Measurements from ENCODE around the gene PGPEP1.
A peak's percentile ranks its signal among the peaks of the same experiment; 100 is the strongest.
"Not testable (repeated sequence)": the region's sequence is repeated elsewhere in the genome, so short reads cannot be mapped to it uniquely, and the experiment has no call there.

The PGPEP1 gene

DNA sequence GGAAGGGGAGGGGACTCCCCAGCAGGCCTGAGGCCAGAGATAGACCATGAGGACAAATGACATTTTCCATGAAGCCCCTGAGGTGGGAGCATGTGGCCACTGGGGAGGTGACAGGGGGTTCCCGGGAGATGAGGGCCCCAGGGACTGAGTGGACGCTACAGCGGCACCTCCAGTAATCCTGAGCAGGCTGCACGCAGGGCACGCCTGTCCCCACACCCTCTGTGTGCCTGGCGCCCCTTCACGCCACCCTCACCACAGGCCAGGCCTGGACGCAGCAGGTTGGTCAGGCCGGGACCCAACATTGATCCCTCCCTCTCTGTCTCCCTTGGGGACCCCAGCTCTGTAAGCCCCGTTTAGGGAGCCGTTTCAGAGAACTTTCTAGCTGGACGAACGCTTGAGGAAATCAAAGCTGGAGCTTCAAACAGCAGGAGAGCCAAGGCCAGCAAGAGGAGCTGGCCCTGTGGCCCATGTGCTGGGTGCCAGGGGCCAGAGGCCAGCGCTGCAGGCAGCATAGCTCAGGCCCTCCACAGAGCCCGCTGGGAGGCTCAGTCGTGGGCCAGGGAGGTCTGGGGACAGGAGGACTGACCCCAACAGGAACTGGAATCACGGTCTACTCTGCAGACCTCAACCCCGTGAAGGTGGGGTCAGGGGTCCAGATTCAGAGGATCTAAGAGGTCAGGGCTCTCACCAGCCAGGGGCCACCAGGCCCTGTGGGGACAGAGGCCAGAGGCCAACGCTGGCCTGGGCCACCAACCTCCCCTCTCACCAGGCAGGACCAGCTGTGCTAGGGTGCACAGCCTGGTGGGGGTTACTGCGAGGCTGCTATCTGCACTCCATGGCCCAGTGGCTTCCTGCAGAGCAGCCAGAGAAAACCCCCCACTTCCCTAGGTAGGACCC is 32.1 kb upstream of the PGPEP1 start:
- DNase-seq = no peak

DNA sequence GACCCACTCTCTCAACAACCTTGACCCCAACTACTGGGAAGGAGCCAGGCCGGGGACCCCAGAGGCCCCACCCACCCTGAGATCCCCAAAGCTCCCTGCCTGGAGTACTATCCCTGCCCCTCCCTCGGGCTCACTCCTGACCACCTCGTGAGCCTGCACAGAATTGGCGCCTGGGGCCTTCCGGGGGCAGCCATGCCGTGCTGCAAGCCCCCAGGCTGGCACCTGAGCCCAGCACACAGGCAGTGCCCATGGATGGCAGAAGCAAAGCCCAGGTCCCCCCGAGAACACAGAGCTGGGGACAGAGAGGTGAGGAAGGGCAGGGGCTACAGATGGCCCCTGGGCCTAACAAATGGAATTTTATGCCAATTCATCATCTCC is 31.5 kb upstream of the PGPEP1 start:
- no peak for DNase-seq

DNA sequence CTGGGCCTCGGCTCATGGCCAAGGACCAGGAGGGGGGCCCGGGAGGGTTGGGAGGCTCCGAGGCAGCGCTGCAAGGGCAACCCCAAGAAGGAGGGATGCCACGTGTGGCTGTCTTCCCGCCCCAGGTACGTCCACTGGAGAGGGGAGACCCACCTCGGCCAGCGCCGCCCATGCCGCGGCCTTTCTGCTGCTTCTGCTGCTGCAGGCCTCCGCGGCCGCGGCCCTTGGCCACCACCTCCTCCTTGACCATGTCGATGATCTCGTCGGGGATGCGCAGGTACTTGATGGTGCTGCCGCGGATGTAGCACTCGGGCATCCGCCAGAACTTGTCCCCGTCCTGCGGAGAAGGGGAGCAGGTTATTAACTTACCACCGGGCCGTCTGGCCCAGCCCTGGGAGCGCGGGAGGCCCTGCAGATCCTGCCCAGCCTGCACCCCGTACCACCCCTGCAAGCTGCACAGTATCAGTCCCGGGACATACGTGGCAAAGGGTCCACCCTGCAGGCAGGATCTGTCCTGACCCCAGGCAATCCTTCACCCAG is 30.8 kb upstream of the PGPEP1 start:
- no peak for DNase-seq

DNA sequence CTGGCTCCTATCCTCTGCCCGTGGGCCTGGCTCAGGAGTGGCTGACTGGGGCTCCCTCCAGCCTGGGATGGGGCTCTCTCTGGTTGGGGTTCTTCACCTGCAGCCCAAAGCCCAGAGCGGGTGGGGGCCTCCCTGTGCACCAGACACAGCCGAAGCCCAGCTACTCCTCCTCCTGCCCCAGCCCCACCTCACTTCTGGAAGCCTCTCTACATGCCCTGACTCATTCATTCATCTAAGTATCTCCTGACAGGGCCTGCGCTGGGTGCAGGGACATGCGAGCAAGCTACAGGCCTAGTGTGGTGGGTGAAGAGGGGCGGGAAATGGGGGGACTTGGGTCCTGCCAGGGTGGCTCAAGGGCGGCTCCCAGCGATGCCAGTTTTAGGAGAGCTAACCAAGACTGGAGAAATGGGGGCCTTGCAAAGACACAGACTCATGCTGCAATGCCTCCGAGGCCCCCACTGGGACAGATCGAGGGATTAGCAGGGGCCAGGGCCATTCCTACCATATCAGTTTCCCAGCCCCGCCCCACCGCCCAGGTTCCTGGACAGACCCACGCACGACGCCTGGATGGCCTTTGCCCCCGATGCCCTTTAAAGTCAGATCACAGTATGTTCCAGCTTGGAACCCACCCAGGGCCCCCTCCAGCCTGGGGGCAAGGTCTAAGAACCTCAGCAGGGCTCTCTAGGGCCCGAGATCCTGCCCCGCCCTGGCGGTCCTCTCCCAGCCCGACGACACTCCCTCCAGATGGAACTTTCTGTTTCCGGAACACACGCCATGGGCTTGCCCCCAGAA is 30.1 kb upstream of the PGPEP1 start:
- DNase-seq = no peak

DNA sequence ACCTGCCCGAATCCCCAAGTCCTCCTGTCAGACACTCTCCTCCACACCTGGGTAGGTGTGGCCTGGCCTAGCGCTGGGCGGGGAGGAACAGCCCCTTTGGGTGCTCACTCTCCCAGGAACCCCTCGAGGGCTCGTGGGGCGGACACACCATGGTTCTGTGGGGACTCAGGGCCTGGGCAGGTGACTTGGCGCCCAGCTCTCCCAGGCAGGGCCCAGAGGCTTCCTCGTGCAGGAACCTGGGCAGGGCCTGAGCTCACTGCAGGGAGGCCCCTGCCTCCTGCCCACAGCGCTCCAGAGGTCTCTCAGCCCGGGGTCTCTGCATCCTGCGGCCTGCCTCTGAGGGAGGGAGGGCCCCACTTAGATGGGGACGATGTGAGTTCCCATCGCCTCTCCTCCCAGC is 29.4 kb upstream of the PGPEP1 start:
- no peak for DNase-seq

DNA sequence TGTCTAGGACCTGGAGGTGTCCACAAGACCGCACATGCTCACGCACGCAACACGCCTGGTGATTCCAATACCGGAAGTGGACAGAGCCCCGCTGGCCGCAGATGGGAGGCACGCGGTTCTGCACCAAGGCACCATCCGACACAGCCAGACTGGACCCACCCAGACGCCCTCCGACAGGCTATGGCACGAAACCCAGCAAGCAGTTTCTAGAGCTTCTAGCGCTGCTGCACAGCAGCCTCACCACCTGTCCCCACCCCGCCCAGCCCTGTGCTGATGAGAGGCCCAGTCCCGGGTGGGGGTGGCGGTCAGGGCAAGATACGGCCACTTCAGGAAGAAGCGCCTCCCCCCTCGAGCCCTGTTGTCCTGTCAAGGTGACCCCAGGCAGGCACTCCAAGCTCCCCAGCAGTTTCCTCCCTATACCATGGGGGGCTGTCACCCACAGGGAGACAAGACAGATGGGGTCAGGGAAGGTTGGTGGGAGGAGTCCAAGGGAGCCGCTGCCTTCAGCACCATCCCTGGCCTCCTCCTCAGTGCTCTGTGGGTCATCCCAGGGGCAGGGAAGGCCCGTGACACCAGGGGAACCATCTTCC is 28.8 kb upstream of the PGPEP1 start:
- DNase-seq = no peak

DNA sequence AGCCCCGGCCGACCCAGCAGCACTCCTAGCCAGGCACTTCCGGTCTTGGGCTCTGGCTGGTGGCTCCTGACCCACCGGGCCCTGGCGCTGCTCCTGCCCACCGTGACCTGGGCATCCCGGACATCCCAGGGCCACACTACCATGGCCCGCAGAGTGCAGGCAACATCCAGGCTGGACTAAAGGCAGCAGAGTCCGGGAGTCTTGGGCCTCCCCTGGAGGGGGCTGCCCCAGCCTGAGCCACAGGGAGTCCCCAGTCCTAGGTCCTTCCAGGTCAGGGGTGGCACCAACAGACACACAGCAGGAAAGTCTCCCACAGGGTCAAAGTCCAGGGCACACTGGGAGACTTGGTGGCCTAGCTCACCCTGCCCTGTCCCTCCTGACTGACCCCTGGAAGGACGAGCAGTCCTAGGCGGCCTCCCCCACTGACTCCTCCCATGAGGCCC is 28.3 kb upstream of the PGPEP1 start:
- DNase-seq = no peak

DNA sequence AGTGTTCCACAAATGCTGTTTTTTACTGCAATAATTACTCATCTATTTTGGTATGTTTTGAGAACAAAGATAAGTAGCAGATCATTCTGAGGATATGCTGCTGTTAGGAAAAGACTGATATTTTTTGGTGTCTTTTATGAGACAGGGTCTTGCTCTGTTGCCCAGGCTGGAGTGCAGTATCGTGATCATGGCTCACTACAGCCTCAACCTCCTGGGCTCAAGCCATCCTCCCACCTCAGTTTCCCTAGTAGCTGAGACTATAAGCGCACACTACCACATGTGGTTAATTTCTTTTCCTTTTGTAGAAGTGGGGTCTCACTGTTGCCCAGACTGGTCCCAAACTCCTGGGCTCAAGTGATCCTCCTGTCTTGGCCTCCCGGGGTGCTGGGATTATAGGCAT is 27.0 kb upstream of the PGPEP1 start:
- DNase-seq = no peak

DNA sequence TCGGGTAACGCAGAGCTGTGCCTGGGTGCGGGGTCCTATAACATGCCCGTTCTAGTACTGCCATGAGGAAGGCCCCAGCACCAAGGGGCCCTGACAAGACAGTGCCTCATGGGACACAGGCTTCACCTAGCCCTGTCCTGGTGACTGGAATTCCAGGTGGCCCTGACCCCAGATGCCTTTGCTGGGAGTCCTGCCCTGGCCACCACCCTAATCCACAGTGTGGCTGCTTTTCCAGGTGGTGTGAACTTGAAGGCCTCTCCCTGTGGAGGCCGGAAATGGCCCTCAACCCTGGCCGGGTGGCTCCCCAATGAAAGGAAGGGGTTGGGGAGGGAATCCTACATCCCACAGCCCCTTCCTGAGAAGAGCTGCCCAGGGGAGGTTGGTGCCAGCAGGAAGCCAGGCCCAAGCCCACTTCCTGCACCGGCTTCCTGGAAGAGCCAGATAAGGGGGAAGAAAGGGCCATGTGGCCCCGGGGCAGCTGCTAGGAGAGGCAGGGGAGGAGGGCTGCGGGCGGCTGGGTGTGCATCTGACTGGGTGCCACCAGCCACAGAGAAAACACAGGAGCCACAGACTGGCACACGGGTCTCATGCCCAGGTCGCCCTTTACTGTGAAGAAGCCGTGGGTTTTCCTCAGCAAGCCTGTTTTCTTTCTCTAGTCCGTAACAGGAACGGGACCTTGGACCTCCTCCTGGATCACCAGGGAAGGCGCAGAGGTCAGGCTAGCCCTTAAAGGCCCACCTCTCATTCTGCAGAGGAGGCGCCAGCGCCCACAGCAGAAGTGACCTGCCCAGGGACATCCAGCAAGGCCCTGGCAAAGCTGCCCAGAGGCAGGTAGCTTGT is 22.2 kb upstream of the PGPEP1 start:
- no peak for DNase-seq

DNA sequence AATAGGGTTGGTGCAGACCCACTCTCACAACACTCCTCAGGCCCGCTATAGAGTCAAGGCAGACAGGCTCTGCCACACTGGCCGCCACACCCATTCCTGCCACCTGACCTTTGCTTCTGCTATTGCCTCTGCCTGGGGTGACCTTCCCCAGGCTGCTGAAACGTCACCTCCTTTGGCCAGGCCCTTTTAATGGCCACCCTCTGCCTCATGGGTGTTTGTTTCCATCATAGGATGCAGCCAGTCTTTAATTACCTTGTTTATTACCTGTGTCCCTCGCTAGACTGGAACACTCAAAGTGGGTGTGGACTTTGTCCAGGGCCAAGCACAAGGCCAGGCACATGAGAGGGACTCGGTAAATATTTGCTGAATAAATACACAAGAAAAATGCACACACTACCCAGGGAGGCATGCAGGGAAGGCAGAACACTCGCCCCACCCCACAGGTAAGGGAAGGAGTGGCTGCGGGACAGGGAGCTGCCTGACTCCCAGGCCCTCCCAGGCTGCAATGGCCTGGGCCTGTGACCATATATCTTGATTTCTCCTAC is 20.7 kb upstream of the PGPEP1 start:
- DNase-seq = no peak

DNA sequence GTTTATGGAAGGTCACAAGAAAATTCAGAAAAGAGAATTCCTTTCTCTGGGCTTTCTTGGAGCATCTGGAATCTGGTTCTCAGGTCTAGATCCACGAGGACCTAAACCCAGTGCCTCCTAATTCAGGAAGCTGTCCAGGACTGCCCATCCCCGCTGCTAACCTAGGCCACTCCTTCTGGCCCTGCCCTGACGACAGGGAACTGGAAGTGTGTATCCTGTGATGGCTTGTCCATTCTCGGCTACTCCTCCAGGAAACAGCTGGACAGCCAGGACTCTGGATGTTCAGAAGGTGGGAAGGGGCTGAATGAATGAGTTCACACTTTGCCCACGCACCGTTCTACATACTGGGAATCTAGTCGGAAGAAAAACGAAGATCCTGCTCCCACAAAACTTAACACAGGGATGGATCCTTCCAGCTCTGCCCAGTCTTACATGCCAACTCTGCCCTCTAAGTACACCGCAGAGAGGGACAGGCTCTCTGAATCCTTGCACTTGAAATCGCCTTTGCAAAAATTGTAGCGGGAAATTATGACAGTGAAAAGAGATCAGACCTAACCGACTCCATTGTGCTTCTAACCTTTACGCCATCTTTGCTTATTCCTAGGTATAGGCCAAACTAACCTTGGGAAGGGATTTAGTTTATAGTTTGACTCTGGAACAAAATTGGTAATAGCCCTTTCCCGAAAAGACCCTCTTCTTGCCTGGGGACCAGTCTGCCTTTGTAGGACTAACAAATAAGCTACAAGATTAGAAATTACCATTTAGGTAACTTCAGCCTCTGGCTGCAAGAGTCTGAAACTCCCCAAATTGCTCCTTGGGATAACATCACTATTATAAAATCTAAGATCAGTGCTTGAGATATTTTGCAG is 19.3 kb upstream of the PGPEP1 start:
- no peak for DNase-seq

DNA sequence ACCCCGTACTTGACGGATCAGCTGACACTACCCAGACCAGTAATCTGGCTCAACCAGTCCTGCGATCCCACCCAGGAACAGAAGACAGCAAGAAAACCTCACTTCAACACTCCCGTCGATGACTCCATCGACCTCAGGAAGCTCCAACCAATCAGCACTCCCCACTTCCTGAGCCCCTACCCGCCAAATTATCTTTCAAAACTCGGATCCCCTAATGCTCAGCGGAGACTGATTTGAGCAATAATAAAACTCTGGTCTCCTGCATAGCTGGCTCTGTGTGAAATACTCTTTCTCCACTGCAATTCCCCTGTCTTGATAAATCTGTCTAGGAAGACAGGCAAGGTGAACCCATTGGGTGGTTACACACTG is 18.7 kb upstream of the PGPEP1 start:
- peak; percentile 33 for DNase-seq

DNA sequence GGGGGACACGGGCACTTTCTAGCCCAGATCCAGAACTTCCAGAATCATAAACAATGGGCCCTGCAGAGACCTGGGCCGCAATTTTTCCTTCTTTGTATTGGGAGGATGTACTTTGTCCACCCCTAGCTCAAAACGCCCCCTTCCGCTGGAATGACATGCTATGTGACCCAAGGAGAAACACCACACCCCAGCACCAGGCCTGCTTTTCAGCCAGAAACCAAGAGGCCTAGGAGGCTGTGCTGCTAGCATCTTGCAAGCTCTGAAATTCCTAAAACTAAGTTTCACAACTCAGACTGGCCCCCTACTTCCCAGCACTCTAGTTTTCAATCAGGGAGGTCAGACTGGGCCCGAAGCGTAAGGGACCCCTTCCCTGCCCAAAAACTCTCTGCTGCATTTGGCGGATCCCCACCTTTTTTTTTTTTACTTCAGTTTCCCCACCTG is 18.1 kb upstream of the PGPEP1 start:
- DNase-seq = peak; percentile 19

DNA sequence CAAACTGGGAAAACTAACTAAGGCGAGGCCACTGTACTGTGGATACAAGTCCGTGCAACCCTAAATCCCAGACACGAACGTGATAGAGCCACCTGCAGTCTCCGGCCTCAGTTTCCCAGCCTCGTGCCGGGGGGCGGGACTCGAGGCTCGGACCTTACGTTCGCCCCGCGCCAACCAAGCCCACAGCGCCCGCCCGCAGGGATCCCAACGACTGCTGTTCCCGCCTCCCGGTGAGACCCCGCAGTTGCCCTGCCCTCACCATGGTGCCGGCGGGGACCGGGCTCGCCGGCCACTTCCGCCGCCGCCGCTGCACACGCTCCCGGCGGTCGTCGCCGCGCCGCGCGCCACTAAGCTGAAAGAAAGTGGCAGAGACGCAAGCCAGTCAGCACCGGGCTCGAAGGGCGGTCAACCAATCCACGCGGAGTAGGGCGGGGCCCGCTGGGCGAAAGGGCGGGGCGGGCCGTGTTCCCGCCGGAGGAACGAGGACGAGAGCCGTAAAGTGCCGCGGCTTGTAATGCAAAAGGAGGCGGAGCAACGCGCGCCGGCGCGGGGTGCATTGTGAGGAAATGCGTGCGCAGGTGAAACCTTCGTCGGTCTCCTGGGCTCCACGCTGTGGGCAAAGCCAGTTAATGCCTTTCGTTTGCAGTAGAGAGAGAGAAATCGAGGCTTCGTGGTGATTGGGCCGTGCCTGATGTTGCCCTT is 17.5 kb upstream of the PGPEP1 start, which contains the start of gene LSM4:
TSS of gene LSM4 (minus strand) at position 318 of the 702 bp plus-strand sequence. CDS start at position 262, 56 bp downstream.
- DNase-seq = peak; percentile 96

DNA sequence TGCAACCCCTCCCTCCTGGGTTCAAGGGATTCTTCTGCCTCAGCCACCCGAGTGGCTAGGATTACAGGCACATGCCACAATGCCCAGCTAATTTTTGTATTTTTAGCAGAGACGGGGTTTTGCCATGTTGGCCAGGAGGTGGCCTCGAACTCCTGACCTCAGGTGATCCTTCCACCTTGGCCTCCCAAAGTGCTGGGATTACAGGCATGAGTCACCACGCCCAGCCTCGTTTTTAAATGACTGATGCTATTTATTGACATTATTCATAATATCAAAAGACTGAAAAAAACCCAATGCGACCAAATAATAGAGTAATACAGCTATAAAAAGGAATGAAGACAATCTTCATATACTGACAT is 16.0 kb upstream of the PGPEP1 start:
- not testable (repeated sequence) for DNase-seq

DNA sequence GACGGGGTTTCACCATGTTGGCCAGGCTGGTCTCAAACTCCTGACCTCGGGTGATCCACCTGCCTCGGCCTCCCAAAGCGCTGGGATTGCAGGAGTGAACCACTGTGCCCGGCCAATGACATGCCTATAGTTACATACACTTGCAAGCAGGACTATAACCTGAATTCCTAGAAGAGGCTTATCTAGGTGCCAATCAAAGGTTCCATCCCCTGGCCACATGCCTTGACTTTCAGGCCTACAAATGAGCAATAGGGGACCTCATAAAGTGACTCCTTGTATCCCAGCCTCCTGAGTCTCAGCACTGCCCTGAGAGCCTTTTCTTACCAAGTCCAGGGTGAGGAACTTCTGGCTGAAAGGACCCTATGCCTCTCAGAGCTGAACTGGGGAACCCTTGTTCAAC is 13.6 kb upstream of the PGPEP1 start:
- no peak for DNase-seq

DNA sequence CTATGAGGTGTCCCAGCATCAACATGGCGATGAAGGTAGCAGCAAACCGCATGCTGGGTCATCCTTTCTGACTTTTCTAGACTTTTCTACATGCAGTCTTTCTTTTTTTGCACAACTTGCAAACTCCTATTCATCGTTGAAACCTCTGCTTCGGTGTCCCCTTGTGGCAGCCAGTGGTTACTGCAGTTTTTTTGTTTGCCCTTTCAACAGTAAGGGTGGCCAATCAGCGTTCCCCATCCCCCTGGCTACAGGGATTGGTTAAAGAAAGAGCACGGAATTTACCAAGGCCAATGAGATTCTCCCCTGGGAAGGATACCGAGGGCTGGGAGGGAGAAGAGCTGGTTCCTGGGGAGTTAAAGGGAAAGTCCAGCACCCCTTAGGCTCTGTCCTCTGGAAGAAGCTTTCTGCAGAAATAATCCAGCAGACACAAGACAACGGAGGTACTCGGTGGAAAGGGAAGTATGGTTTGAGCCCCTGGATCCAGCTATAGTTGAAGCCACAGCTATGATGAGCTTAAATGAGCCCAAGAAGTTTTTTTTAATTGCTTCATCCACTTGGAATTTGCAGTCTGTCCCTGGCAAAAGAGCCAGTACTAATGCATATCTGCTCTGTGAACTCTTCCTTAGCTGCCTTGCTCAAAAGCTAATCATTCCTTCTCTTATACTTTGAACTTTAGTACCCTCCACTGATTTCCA is 11.9 kb upstream of the PGPEP1 start:
- DNase-seq = peak; percentile 96

DNA sequence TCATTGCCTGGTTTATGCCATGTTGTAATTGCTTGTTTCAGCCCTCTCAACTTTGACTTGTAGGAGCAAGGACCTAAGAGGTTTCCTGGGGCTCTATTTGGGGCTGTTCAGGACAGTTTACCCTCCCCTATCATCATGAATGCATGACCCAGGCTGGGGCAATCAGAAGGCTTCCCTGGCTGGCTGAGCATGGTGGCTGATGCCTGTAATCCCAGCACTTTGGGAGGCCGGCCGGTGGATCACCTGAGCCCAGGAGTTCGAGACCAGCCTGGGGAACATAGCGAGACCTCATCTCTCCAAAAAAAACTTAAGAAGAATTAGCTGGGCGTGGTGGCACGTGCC is 11.4 kb upstream of the PGPEP1 start:
- no peak for DNase-seq

DNA sequence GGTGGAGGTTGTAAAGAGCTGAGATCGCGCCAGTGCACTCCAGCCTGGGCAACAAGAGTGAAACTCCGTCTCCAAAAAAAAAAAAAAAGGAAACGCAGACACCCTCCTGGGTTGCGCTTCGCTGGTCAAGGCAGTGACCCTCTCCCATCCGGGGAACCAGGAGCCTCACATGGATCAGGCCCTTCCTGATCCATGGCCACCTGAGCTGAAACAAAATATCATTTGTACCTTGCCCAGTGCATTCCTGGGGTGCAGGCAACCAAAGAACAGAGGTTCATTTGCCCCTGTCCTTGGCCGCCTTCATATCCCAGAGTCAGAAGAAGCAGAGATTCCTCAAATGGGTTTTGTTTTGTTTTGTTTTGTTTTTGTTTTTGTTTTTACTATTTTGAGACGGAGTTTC is 9.5 kb upstream of the PGPEP1 start:
- no peak for DNase-seq

Data from DMS79 (cell line).